ENCODE data around the gene ASPSCR1.

ASPSCR1 gene

DNA sequence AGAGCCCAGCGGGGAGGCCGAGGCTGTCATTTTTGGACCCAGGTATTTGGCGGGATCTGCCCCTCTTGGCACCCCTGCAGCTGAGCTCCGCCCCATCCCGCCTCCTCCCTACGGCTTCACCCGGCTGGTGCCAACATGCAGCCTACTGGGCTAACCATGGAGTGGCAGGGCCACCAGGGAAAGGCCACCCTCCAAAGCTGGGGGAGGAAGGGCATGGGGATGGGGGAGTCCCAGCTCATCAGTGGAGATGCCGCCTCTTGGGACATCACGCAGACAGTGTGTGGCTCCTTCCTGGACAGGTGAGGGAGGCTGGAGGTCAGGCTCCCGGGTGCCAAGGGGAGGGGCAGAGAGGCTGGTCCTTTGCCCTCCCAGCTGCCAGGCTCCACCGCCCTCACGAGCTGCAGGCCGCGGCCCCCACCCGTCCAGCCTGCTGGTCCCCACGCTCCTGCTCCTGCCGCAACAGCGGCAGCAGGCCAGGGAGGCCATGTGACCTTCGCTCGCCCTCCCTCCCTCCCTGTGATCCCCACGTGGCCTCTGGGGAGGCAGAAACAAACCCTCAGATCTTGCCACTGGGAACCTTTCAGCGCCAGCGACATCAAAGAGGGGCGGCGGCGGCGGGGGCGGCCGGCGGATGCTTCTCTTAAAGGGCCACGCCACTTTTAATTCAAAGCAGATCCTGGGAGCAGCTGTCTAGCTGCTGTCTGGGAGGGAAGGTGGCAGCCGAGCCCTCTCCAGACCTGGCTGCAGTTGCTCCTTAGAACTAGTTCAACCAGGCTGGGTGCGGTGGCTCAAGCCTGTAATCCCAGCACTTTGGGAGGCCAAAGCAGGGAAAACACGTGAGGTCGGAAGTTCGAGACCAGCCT lies 9.7 kb upstream of the ASPSCR1 start:
- peak overlapping the region; percentile 19 for H2AFZ ChIP-seq (ENCODE audit: low read depth, low read length)
- no peak overlapping the region for H2BK120ac ChIP-seq (ENCODE audit: low read depth, low read length)
- peak; percentile 81 for DNase-seq
- no peaks in the 10 kb centered on the region for H3K9me3 ChIP-seq (ENCODE audit: control insufficient read depth, low read length)
- H3K4me2 ChIP-seq (ENCODE audit: low read length, poor library complexity, severe bottlenecking), result peak overlapping the region; percentile 38
- H3K23ac ChIP-seq (ENCODE audit: low read length in 2 of 2), result no peak overlapping the region
- H3K36me3 ChIP-seq (ENCODE audit: control insufficient read depth in 1 of 2, insufficient read depth in 2 of 2, low read depth in 1 of 2, low read length in 2 of 2), result peaks cover 0 to 5% of the 10 kb centered on the region in 2 experiments
- peak overlapping the region; percentile 14 to 85 for H3K18ac ChIP-seq (ENCODE audit: low read depth in 1 of 2, low read length in 2 of 2)
- H4K8ac ChIP-seq (ENCODE audit: low read length), result peak overlapping the region; percentile 5
- H3K79me1 ChIP-seq (replicated peaks; ENCODE audit: low read length, poor library complexity, severe bottlenecking), result no peaks in the 10 kb centered on the region
- peaks cover 19 to 40% of the 10 kb centered on the region in 2 experiments for H3K27me3 ChIP-seq (ENCODE audit: control insufficient read depth in 1 of 2, insufficient read depth in 1 of 2, low read length in 2 of 2)
- H2BK15ac ChIP-seq (ENCODE audit: low read depth, poor library complexity, severe bottlenecking), result peak overlapping the region; percentile 80
- peak overlapping the region in 1 of 2 experiments; percentile 57 for H3K14ac ChIP-seq (ENCODE audit: low read length in 2 of 2)
- no peak overlapping the region for H2AK5ac ChIP-seq (ENCODE audit: low read length, severe bottlenecking)
- peaks cover 19% of the 10 kb centered on the region for H3K4me1 ChIP-seq (ENCODE audit: control insufficient read depth, insufficient read depth, low read depth, low read length)
- 29% methylated on average over 36 of the region's 36 CpGs for WGBS
- peak overlapping the region in 1 of 2 experiments; percentile 52 for H3K4ac ChIP-seq (ENCODE audit: low read depth in 1 of 2, low read length in 2 of 2)
- peak overlapping the region in 1 of 2 experiments; percentile 37 for H2BK12ac ChIP-seq (ENCODE audit: low read length in 2 of 2)
- H3K9ac ChIP-seq (ENCODE audit: low read length), result peak overlapping the region; percentile 16
- no peak overlapping the region for H3K4me3 ChIP-seq (ENCODE audit: insufficient read depth in 1 of 2, low read depth in 1 of 2, low read length in 2 of 2)
- no peak overlapping the region for H3K27ac ChIP-seq (ENCODE audit: low read length, poor library complexity, severe bottlenecking)
- H4K91ac ChIP-seq (ENCODE audit: low read length), result peak overlapping the region; percentile 8
- no peak overlapping the region for H2BK5ac ChIP-seq (ENCODE audit: low read depth, low read length, poor library complexity, severe bottlenecking)

DNA sequence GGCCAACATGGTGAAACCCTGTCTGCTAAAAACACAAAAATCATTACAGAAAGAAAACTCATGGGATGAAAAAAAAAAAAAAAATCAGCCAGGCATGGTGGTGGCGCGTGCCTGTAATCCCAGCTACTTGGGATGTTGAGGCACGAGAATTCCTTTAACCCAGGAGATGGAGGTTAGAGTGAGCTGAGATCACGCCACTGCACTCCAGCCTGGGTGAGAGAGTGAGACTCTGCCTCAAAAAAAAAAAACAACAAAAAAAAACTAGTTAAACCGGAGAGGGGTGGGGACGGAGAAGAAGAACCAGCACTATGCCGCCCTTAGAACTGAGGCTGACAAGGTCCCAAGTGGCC lies 9.1 kb upstream of the ASPSCR1 start:
- no peak overlapping the region for H3K18ac ChIP-seq (ENCODE audit: low read depth in 1 of 2, low read length in 2 of 2)
- H2BK12ac ChIP-seq (ENCODE audit: low read length in 2 of 2), result no peak overlapping the region
- no peak overlapping the region for H2AK5ac ChIP-seq (ENCODE audit: low read length, severe bottlenecking)
- no peak overlapping the region for H2AFZ ChIP-seq (ENCODE audit: low read depth, low read length)
- no peak overlapping the region for H3K4me3 ChIP-seq (ENCODE audit: insufficient read depth in 1 of 2, low read depth in 1 of 2, low read length in 2 of 2)
- no peak overlapping the region for H2BK5ac ChIP-seq (ENCODE audit: low read depth, low read length, poor library complexity, severe bottlenecking)
- peaks cover 0 to 5% of the 10 kb centered on the region in 2 experiments for H3K36me3 ChIP-seq (ENCODE audit: control insufficient read depth in 1 of 2, insufficient read depth in 2 of 2, low read depth in 1 of 2, low read length in 2 of 2)
- no peak overlapping the region for H4K8ac ChIP-seq (ENCODE audit: low read length)
- no peak overlapping the region for H3K4ac ChIP-seq (ENCODE audit: low read depth in 1 of 2, low read length in 2 of 2)
- H2BK120ac ChIP-seq (ENCODE audit: low read depth, low read length), result no peak overlapping the region
- H3K23ac ChIP-seq (ENCODE audit: low read length in 2 of 2), result no peak overlapping the region
- no peak overlapping the region for H3K27ac ChIP-seq (ENCODE audit: low read length, poor library complexity, severe bottlenecking)
- peak overlapping the region; percentile 16 for H3K9ac ChIP-seq (ENCODE audit: low read length)
- no peak overlapping the region for H3K14ac ChIP-seq (ENCODE audit: low read length in 2 of 2)
- no peak overlapping the region for H4K91ac ChIP-seq (ENCODE audit: low read length)
- WGBS, result 68% methylated on average over 6 of the region's 7 CpGs
- H3K4me2 ChIP-seq (ENCODE audit: low read length, poor library complexity, severe bottlenecking), result no peak overlapping the region
- H3K4me1 ChIP-seq (ENCODE audit: control insufficient read depth, insufficient read depth, low read depth, low read length), result peaks cover 19% of the 10 kb centered on the region
- H3K79me1 ChIP-seq (replicated peaks; ENCODE audit: low read length, poor library complexity, severe bottlenecking), result no peaks in the 10 kb centered on the region
- no peak for DNase-seq
- no peak overlapping the region for H2BK15ac ChIP-seq (ENCODE audit: low read depth, poor library complexity, severe bottlenecking)
- peaks cover 1% of the 10 kb centered on the region for H3K9me3 ChIP-seq (ENCODE audit: control insufficient read depth, low read length)
- H3K27me3 ChIP-seq (ENCODE audit: control insufficient read depth in 1 of 2, insufficient read depth in 1 of 2, low read length in 2 of 2), result peaks cover 13 to 34% of the 10 kb centered on the region in 2 experiments

DNA sequence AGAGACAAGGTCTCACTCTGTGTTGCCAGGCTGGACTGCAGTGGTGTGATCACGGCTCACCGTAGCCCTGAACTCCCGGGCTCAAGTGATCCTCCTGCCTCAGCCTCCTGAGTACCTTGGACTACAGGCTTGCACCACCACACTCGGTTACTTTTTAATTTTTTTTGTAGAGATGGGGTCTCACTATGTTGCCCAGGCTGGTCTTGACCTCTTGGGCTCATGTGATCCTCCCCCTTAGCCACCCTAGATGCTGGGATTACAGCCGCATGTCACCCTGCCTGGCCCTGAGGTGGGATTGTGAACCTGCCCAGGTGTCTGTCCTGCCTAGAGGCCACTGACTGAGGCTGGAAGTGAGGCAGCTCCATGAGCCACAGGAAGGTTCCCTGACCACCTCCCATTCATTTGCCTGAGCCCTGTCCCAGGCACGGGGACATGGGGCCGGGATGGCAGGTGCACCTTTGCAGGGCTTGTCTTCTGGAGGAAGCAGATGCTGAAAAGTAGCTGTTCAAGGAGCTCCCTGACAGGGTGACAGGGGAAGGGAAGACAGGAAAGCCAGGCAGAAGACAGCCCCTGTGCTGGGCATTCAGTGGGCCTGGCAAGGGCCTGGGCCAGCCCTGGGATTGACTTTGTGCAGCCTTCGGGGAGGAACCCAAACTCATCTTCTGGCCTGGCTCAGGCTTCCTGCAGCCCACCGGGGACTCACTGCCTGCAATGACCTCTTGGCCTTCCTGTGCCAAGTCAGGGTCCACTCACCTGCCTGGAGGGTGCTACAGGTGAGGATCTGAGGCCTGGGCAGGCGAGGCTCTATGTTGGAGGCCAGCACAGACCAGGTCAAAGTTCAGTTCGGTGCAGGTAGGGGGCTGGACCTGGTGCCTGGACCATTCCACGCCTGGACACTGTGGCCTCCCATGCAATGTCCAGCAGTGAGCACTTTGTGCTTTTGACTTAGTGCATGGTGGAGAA lies 8.3 kb upstream of the ASPSCR1 start:
- Histone ChIP-seq H3K27me3 (ENCODE audit: control insufficient read depth in 1 of 2, insufficient read depth in 1 of 2, low read length in 2 of 2) (peaks cover 6 to 26% of the 10 kb centered on the region in 2 experiments), H3K9me3 (ENCODE audit: control insufficient read depth, low read length) (peaks cover 5% of the 10 kb centered on the region), H3K27ac (ENCODE audit: low read length, poor library complexity, severe bottlenecking) (no peak overlapping the region), H3K23ac (ENCODE audit: low read length in 2 of 2) (no peak overlapping the region), H3K79me1 (replicated peaks; ENCODE audit: low read length, poor library complexity, severe bottlenecking) (no peaks in the 10 kb centered on the region), H3K4me3 (ENCODE audit: insufficient read depth in 1 of 2, low read depth in 1 of 2, low read length in 2 of 2) (no peak overlapping the region), H4K8ac (ENCODE audit: low read length) (no peak overlapping the region), H2BK5ac (ENCODE audit: low read depth, low read length, poor library complexity, severe bottlenecking) (no peak overlapping the region), H2BK12ac (ENCODE audit: low read length in 2 of 2) (peak overlapping the region in 1 of 2 experiments; percentile 19), H3K18ac (ENCODE audit: low read depth in 1 of 2, low read length in 2 of 2) (no peak overlapping the region), H2BK15ac (ENCODE audit: low read depth, poor library complexity, severe bottlenecking) (no peak overlapping the region), H3K4me2 (ENCODE audit: low read length, poor library complexity, severe bottlenecking) (no peak overlapping the region), H3K4me1 (ENCODE audit: control insufficient read depth, insufficient read depth, low read depth, low read length) (peaks cover 19% of the 10 kb centered on the region), H3K4ac (ENCODE audit: low read depth in 1 of 2, low read length in 2 of 2) (no peak overlapping the region), H3K36me3 (ENCODE audit: control insufficient read depth in 1 of 2, insufficient read depth in 2 of 2, low read depth in 1 of 2, low read length in 2 of 2) (peaks cover 0 to 5% of the 10 kb centered on the region in 2 experiments), H2AK5ac (ENCODE audit: low read length, severe bottlenecking) (no peak overlapping the region), H2BK120ac (ENCODE audit: low read depth, low read length) (no peak overlapping the region), H3K9ac (ENCODE audit: low read length) (peak overlapping the region; percentile 16), H2AFZ (ENCODE audit: low read depth, low read length) (no peak overlapping the region), H4K91ac (ENCODE audit: low read length) (no peak overlapping the region), H3K14ac (ENCODE audit: low read length in 2 of 2) (no peak overlapping the region)
- DNase-seq, result no peak
- WGBS, result 94% methylated on average over 12 of the region's 12 CpGs

DNA sequence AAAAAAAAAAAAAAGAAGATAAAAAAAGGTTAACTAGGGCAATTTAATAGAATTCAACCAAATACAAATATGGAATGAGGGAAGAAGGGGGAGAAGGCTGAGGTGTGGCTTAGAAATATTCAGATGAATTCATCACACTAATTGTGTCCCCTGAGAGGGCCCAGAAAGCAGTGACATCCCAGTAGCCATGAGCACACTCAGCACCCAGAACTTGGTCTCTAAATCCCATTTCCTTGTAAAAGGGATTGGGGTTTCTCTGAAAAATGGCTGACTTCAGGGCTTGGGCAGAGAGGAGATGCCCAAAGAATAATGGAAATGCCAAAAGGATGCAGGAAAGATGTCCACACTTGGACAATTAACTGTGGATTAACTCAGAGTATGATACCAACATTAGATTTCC lies 4.0 kb upstream of the ASPSCR1 start:
- peaks cover 5% of the 10 kb centered on the region for H3K9me3 ChIP-seq (ENCODE audit: control insufficient read depth, low read length)
- no peak overlapping the region for H3K18ac ChIP-seq (ENCODE audit: low read depth in 1 of 2, low read length in 2 of 2)
- H2BK120ac ChIP-seq (ENCODE audit: low read depth, low read length), result no peak overlapping the region
- no peak overlapping the region for H4K8ac ChIP-seq (ENCODE audit: low read length)
- no peak overlapping the region for H2BK15ac ChIP-seq (ENCODE audit: low read depth, poor library complexity, severe bottlenecking)
- no peak overlapping the region for H3K4ac ChIP-seq (ENCODE audit: low read depth in 1 of 2, low read length in 2 of 2)
- H2AK5ac ChIP-seq (ENCODE audit: low read length, severe bottlenecking), result no peak overlapping the region
- DNase-seq, result no peak
- peaks cover 0 to 21% of the 10 kb centered on the region in 2 experiments for H3K27me3 ChIP-seq (ENCODE audit: control insufficient read depth in 1 of 2, insufficient read depth in 1 of 2, low read length in 2 of 2)
- H2BK12ac ChIP-seq (ENCODE audit: low read length in 2 of 2), result no peak overlapping the region
- H3K9ac ChIP-seq (ENCODE audit: low read length), result no peak overlapping the region
- peaks cover 3% of the 10 kb centered on the region for H3K79me1 ChIP-seq (replicated peaks; ENCODE audit: low read length, poor library complexity, severe bottlenecking)
- H3K4me3 ChIP-seq (ENCODE audit: insufficient read depth in 1 of 2, low read depth in 1 of 2, low read length in 2 of 2), result no peak overlapping the region
- H3K4me2 ChIP-seq (ENCODE audit: low read length, poor library complexity, severe bottlenecking), result no peak overlapping the region
- H3K4me1 ChIP-seq (ENCODE audit: control insufficient read depth, insufficient read depth, low read depth, low read length), result peaks cover 9% of the 10 kb centered on the region
- H4K91ac ChIP-seq (ENCODE audit: low read length), result no peak overlapping the region
- no peak overlapping the region for H3K14ac ChIP-seq (ENCODE audit: low read length in 2 of 2)
- no peak overlapping the region for H2AFZ ChIP-seq (ENCODE audit: low read depth, low read length)
- no peak overlapping the region for H3K23ac ChIP-seq (ENCODE audit: low read length in 2 of 2)
- no peaks in the 10 kb centered on the region for H3K36me3 ChIP-seq (ENCODE audit: control insufficient read depth in 1 of 2, insufficient read depth in 2 of 2, low read depth in 1 of 2, low read length in 2 of 2)
- no peak overlapping the region for H2BK5ac ChIP-seq (ENCODE audit: low read depth, low read length, poor library complexity, severe bottlenecking)
- no peak overlapping the region for H3K27ac ChIP-seq (ENCODE audit: low read length, poor library complexity, severe bottlenecking)

Measured in mesenchymal stem cell (in vitro differentiated cells and primary cell).